AG04450 (cell line): Measurements from ENCODE around the gene ADORA1. TPM values are rescaled to one million over a fixed set of nuclear protein-coding genes. Genes with fewer than 3 reads are reported as not detected.

Experiments used
- CTCF ChIA-PET: fragments of 300-600, 350-600 bp; formaldehyde crosslinking; extraction: SDS; loops from one replicate; lab custom pipeline; 2022; ENCODE audit warnings: antibody characterized with exemption, inconsistent platforms; lab: Charles Lee
- POLR2A ChIA-PET: fragments of 350-600 bp; formaldehyde crosslinking; extraction: SDS; loops from one replicate; lab custom pipeline; 2021; ENCODE audit warnings: antibody characterized with exemption, inconsistent platforms; lab: Yijun Ruan, JAX
- DNase-seq: peaks from one replicate; pipeline ENCODE4 v3.0.0-alpha.2; 2011; ENCODE audit warnings: low read depth, low spot score
- H3K27ac ChIP-seq: one replicate; pipeline ENCODE4 v1.5.1; 2012; ENCODE audit warnings: low read depth, low read length, control low read depth
- H3K27me3 ChIP-seq: one replicate; pipeline ENCODE4 v1.6.0; 2012; ENCODE audit warnings: low read length; ENCODE audit not compliant: control insufficient read depth, insufficient read depth
- H3K4me3 ChIP-seq: 2 replicates; pipeline ENCODE4 v1.5.1; 2011; ENCODE audit warnings: mild to moderate bottlenecking, low read depth, low read length, control low read depth
- H3K9me3 ChIP-seq: 2 replicates; pipeline ENCODE4 v1.5.1; 2012; ENCODE audit warnings: low read length; ENCODE audit not compliant: control insufficient read depth, insufficient read depth
- polyA plus RNA-seq: library from polyadenylated mRNA; depleted of rRNA; stranded (reverse); fragments of >200 nt; gene quantifications from 2 replicates; pipeline ENCODE4 v1.2.3, GENCODE V29; 2011
- TF ChIP-seq, protein P1 (sequence below): IDR thresholded peaks from 2 replicates; pipeline ENCODE4 v1.5.1; 2011; ENCODE audit warnings: low read depth, low read length, control low read depth, inconsistent platforms

ADORA1 gene
- polyA plus RNA-seq, 1 experiment: 1.7 TPM

DNA sequence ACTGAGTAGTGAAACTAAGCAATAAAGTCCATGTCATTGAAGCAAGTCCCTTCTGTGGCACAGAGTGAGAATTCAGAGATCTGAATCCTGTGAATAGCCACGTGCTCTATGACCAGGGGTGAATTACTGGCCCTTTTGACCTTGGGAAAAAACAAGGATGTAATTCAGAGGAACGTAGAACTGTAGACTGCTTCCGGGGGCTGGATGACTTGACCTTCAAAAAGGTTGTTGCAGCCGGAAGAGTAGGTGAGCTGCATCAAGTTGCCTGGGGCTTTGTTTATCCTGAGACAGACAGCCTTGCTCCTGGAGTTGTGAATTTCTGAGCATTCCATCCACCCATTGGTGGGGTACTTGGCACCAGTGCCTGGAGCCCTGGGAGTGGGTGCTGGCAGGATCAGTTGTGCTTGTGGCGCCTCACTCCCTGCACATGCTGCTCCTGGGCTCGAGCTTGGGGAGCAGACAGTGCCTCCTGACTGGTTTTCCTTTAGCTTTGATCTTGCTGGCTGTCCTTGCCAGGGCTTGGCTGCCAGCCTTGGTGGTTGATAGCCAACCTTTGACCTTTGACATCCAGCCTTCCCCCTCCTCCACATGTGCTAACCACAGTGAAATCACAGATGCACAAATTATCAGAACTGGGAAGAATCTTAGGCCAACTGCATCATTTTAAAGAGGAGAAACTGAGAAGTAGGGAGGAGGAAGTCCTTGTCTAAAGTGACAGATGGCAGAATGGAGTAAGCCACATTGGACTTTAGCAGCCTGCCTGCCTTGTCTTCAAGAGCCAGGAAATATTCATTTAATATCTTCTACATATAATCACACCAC is 25.5 kb upstream of the ADORA1 start:
- H3K27ac ChIP-seq: no peak overlapping the region
- ChIA-PET POLR2A (no interaction called here), CTCF (interaction anchor here (2.1 kb wide), 1 partner anchor 16 kb away, joined by 13 read pairs; no protein-coding TSS in a partner anchor)
- H3K27me3 ChIP-seq: peaks cover 41% of the 10 kb centered on the region
- no peak for DNase-seq
- no peak overlapping the region for H3K4me3 ChIP-seq
- no peaks in the 10 kb centered on the region for H3K9me3 ChIP-seq
- TF ChIP-seq, protein P1, sequence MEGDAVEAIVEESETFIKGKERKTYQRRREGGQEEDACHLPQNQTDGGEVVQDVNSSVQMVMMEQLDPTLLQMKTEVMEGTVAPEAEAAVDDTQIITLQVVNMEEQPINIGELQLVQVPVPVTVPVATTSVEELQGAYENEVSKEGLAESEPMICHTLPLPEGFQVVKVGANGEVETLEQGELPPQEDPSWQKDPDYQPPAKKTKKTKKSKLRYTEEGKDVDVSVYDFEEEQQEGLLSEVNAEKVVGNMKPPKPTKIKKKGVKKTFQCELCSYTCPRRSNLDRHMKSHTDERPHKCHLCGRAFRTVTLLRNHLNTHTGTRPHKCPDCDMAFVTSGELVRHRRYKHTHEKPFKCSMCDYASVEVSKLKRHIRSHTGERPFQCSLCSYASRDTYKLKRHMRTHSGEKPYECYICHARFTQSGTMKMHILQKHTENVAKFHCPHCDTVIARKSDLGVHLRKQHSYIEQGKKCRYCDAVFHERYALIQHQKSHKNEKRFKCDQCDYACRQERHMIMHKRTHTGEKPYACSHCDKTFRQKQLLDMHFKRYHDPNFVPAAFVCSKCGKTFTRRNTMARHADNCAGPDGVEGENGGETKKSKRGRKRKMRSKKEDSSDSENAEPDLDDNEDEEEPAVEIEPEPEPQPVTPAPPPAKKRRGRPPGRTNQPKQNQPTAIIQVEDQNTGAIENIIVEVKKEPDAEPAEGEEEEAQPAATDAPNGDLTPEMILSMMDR: no peak

DNA sequence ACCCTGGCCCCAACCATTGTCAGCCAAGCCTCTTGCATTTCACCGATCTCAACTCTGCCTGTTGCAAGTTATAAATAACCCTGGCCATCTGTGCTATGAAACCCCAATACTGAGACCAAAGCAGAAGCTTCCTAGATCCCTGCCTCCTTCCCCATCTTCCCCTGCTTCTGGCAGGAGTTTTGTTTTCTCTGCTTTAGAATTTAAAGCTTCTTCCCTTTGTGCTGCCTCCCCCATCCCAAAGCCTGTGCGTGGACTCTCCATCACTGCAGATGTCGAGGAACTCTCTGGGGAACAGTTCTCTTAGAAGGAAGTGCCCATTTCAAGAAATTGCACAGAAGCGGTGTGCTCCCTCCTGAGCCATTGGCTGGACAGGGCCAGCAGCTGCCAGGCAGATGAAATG is 24.3 kb upstream of the ADORA1 start:
- Histone ChIP-seq H3K27ac (no peak overlapping the region), H3K9me3 (no peaks in the 10 kb centered on the region), H3K27me3 (peaks cover 47% of the 10 kb centered on the region), H3K4me3 (no peak overlapping the region)
- ChIA-PET CTCF (interaction anchor here (2.1 kb wide), 1 partner anchor 15 kb away, joined by 13 read pairs; no protein-coding TSS in a partner anchor), POLR2A (no interaction called here)
- TF ChIP-seq, protein P1: no peak
- DNase-seq: no peak

DNA sequence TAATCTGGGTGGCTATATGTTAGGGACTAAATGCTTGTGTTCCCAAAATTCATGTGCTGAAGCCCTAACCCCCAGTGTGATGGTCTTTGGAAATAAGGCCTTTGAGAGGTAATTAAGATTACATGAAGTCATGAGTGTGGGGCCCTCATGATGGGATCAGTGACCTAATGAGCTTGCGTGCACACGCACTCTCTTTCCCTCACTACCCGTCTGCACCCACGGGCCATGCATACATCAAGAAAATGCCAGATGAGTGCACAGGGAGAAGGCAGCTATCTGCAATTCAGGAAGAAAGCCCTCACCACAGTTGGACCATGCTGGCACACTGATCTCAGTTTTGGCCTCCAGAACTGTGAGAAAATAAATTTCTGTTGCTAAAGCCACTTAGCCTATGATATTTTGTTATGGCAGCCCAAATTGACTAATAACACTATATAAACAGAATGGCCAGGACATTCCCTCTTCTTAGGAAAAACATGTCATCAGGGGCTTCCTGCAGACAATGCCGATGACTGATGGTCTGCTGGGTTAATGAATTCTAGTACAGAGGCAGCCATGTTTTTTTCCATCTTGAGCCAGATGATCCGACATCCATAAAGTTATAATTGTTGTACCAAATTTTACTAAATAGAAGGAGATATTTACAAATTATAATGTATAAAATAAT is 23.6 kb upstream of the ADORA1 start:
- ChIA-PET POLR2A (no interaction called here), CTCF (interaction anchor here (2.1 kb wide), 1 partner anchor 14 kb away, joined by 13 read pairs; no protein-coding TSS in a partner anchor)
- no peaks in the 10 kb centered on the region for H3K9me3 ChIP-seq
- H3K27ac ChIP-seq: no peak overlapping the region
- no peak overlapping the region for H3K4me3 ChIP-seq
- TF ChIP-seq, protein P1: no peak
- no peak for DNase-seq
- H3K27me3 ChIP-seq: peaks cover 46% of the 10 kb centered on the region

DNA sequence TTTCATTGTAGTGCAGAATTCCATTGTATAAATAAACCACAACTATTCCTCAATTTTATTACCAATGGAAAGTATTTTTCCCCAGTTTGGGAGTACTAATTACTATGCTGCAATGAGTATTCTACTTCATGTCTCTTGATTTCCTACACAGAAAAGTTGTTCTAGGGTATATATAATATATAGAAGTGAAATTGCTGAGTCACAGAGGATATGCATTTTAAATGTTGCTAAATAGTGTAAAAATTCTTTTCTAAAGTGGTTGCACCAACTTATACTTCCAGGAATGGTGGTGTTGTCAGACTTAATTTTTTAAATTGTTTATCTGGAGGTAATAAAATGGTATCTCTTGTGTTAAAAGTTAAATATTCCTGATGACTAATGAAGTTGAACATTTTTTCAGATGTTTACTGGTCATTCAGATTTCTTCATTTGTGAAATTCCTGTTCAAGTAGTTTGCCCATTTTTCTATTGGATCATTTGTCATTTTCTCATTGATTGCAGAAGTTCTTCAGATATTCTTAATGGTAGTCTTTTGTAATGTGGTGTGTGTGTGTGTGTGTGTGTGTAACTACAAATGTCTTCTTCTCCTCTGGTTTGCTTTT is 22.6 kb upstream of the ADORA1 start:
- Histone ChIP-seq H3K27ac (no peak overlapping the region), H3K9me3 (no peaks in the 10 kb centered on the region), H3K27me3 (peaks cover 43% of the 10 kb centered on the region), H3K4me3 (no peak overlapping the region)
- POLR2A ChIA-PET: no interaction called here
- no peak for DNase-seq
- CTCF ChIA-PET: interaction anchor here (1.8 kb wide), 1 partner anchor 13 kb away, joined by 4 read pairs; no protein-coding TSS in a partner anchor
- TF ChIP-seq, protein P1: no peak
